Hematopoietic multipotent progenitor cell treated with erythropoietin and hydrocortisone succinate and interleukin-3 and kit ligand, for 17 days (in vitro differentiated cells): Measurements from ENCODE around the gene GNA12.

ENCODE experiments used
- DNase-seq: peaks from one replicate; pipeline ENCODE4 v3.0.0-alpha.2; 2015; ENCODE audit warnings: low spot score

The GNA12 gene

GRCh38 chr7:2844153-2845033 is at the start of gene GNA12:
Gene GNA12, minus strand, starts transcription at chr7:2844308. Its CDS starts 147 bp downstream, at chr7:2844161.
- peak; percentile 99 for DNase-seq

- no peak for DNase-seq
These were observed 49.3 kb upstream of the GNA12 start for GRCh38 chr7:2893411-2893861.

GRCh38 chr7:2892549-2892948 is 48.4 kb upstream of the GNA12 start:
- no peak for DNase-seq

- DNase-seq: no peak
These were observed 43.7 kb upstream of the GNA12 start for GRCh38 chr7:2887816-2888215.

GRCh38 chr7:2886900-2887299 is 42.8 kb upstream of the GNA12 start:
- peak; percentile 15 for DNase-seq

GRCh38 chr7:2886391-2886790 is 42.3 kb upstream of the GNA12 start:
- no peak for DNase-seq

- DNase-seq: no peak
These were observed 40.1 kb upstream of the GNA12 start for GRCh38 chr7:2884161-2884560.

GRCh38 chr7:2883101-2883500 is 39.0 kb upstream of the GNA12 start:
- DNase-seq: no peak

GRCh38 chr7:2882111-2882510 is 38.0 kb upstream of the GNA12 start:
- no peak for DNase-seq

GRCh38 chr7:2880874-2881533 is 36.9 kb upstream of the GNA12 start:
- DNase-seq: no peak

GRCh38 chr7:2880051-2880450 is 35.9 kb upstream of the GNA12 start:
- DNase-seq: no peak

- DNase-seq: no peak
These were observed 35.2 kb upstream of the GNA12 start for GRCh38 chr7:2879354-2879753.

GRCh38 chr7:2878306-2878705 is 34.2 kb upstream of the GNA12 start:
- no peak for DNase-seq

- no peak for DNase-seq
These were observed 32.1 kb upstream of the GNA12 start for GRCh38 chr7:2876031-2876731.

GRCh38 chr7:2873686-2874551 is 29.8 kb upstream of the GNA12 start:
- no peak for DNase-seq

- no peak for DNase-seq
These were observed 29.0 kb upstream of the GNA12 start for GRCh38 chr7:2873146-2873545.

- DNase-seq: no peak
These were observed 28.3 kb upstream of the GNA12 start for GRCh38 chr7:2872296-2872874.

- no peak for DNase-seq
These were observed 26.4 kb upstream of the GNA12 start for GRCh38 chr7:2870471-2870931.

- DNase-seq: no peak
These were observed 25.9 kb upstream of the GNA12 start for GRCh38 chr7:2869981-2870380.

- DNase-seq: no peak
These were observed 22.5 kb upstream of the GNA12 start for GRCh38 chr7:2866601-2867000.

- peak; percentile 86 for DNase-seq
These were observed 21.0 kb upstream of the GNA12 start for GRCh38 chr7:2864999-2865670.
